ACHN (cell line): ENCODE data around the gene YAE1.
A peak's percentile ranks its signal among the peaks of the same experiment; 100 is the strongest.
"Not testable (repeated sequence)": the region's sequence is repeated elsewhere in the genome, so short reads cannot be mapped to it uniquely, and the experiment has no call there.

Source experiments
- DNase-seq: peaks from one replicate; pipeline ENCODE4 v3.0.0-alpha.2; 2015
- in situ Hi-C: cut with HindIII; loops from 2 replicates; pipeline ENCODE4 v1.10.0; 2017; ENCODE audit warnings: low sequenced_read_pairs, low pct_ligation_motif_present, low pct_unique_long_range_greater_than_20kb

Gene YAE1, protein sequence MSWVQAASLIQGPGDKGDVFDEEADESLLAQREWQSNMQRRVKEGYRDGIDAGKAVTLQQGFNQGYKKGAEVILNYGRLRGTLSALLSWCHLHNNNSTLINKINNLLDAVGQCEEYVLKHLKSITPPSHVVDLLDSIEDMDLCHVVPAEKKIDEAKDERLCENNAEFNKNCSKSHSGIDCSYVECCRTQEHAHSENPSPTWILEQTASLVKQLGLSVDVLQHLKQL

DNA sequence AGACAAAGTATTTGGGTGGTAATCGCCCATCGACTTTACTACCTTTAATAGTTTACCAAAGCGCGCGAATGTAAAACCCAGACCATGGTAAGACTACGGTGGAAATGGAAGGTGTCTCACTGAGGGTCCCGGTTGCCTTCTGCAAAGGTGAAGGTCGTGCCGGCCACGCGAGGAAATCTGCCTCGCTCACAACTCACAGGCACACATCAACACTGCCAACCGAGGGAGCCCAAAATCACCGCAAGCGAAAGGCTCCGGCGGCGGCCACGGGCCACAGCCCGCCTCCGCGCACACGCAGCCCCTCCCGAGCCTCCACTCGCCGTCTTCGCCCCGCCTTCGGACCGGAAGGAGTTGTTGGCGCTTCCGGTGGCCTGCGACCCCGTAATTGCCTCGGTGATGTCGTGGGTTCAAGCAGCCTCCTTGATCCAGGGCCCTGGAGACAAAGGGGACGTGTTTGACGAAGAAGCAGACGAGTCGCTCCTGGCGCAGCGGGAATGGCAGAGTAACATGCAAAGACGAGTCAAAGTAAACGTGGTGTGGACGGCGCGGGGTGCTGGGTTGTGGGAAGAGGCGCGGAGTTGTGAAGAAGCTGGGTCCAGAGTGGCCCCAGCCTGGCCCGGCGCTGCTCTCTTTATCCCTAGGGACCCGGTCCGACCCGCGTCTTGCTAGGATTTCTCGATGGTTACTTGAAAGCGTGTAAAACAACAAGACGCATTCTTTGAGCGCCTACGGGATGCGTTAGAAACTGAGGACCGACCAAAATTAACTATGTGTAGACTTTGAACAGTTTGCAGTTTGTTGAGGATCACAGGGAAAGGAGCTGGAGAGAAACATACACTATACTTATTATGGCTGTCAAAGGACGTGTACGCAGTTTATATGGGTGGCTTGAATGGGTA, at the start of gene YAE1:
YAE1 (plus strand) TSS at position 382 of the 899 bp plus-strand sequence; CDS start at position 397, 15 bp downstream.
- in situ Hi-C loops, result no loop called here
- DNase-seq, result peak; percentile 81

DNA sequence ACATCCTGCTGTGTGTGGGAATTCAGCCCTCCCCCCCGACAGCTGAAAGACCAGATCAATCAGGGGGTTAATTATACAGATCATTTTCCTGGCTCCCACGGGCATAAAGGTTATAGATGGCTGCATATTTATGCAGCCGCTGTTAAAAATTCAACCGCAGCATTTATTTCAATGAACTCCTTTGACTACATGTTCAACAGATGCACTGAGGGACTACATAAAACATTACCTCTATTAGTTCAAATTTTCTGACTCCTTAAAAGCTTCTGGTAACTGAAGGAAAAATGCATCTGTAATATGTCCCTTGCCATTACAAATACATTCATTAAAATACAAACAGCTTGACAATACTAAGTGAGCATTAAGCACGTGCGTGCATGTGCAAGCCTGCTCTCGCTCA, 49.7 kb upstream of the YAE1 start:
- no peak for DNase-seq
- in situ Hi-C loops, result no loop called here

DNA sequence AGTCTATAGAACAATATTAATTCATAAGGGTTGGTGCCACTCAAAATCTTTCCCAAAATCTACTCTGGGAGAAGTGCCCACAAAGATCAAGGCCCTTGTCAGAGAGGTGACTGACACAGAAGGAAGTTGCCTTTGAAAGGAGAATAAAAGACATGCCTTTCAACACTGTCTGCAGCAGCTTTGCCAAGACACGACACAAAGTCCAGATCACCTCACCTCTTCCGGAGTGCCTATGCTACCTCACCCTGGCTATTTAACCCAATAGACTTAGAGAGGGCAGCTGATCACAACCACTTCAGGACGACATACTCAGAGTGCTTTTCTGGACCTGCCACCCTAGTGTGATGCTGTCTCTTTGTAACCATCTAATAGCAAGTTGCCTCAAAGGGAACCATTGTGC, 49.0 kb upstream of the YAE1 start:
- in situ Hi-C loops, result no loop called here
- no peak for DNase-seq

DNA sequence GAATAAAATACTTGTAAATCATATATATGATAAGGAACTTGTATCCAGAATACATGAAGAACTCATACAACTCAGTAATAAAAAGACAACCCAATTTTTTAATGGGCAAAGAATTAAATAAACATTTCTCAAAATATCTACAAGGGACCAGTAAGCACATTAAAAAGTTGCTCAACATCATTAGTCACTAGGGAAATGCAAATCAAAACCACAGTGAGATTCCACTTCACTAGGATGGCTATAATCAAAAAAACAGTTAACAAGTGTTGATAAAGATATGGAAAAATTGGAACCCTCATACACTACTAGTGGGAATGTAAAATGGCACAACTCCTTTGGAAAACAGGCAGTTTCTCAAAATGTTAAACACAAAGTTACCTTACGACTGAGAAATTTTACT, 40.3 kb upstream of the YAE1 start:
- DNase-seq, result no peak
- in situ Hi-C loops, result no loop called here

DNA sequence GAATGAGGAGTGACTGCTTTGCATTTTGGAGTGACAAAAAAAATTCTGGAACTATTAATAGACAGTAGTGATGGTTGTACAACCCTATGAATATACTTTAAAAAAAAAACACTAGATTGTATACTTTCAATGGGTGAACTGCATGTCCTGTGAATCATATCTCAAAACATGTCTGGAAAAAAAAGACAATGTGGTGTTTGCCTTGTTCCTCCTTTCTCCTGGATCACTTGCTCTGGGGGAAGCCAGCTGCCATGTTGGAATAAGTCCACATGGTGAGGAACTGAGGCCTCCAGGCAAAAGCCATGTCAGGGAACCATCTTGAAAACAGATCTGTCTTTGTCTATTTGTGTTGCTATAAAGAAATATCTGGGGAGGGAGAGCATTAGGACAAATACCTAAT, 39.5 kb upstream of the YAE1 start:
- DNase-seq, result no peak
- in situ Hi-C loops, result no loop called here

- no peak for DNase-seq
- in situ Hi-C loops, result no loop called here
These were observed 38.9 kb upstream of the YAE1 start for GRCh38 chr7:39527296-39527695.

GRCh38 chr7:39527951-39528350, 38.3 kb upstream of the YAE1 start:
- in situ Hi-C loops, result no loop called here
- no peak for DNase-seq

DNA sequence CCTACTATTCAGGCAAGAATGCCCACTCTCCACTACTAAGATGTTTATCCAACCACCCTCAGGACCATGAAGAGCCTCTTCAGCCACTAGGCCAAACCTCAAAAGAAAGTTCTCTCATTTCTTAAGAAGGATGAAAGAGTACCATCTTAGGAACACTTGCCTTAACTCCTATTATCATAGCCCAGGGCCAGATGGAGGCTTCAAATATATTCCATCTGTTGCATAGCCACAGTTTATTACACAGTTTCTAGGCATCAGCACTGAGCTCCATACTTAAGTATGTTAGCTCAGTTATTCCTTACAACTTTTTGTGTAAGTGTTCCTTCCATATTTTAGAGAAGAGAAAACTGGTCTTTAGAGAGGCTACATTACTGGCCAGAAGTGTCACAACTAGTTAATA, 37.4 kb upstream of the YAE1 start:
- no peak for DNase-seq
- in situ Hi-C loops, result no loop called here

GRCh38 chr7:39529582-39529981, 36.6 kb upstream of the YAE1 start:
- DNase-seq, result no peak
- in situ Hi-C loops, result no loop called here

- DNase-seq, result no peak
- in situ Hi-C loops, result no loop called here
These were observed 35.2 kb upstream of the YAE1 start for GRCh38 chr7:39530971-39531370.

- DNase-seq, result no peak
- in situ Hi-C loops, result no loop called here
These were observed 34.4 kb upstream of the YAE1 start for GRCh38 chr7:39531818-39532217.

DNA sequence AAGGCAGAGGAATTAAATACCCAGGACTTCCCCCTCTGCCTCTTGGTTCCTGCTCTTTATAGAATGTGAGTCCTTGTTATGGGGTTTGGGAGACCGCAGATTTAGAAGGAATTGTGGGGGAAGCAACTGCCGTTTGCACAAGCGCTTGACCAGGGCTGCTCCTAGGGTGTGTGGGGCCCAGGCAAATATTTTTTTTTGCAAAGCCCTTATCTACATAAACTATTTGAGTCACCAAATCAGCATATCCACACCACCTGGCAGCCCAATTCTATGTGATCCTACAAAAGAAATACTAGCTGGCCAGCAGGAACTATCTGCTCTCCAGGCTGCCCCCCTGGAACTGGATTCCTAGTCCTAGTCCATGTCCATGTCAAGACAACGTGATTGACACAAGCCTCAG, 33.4 kb upstream of the YAE1 start:
- DNase-seq, result no peak
- in situ Hi-C loops, result no loop called here

DNA sequence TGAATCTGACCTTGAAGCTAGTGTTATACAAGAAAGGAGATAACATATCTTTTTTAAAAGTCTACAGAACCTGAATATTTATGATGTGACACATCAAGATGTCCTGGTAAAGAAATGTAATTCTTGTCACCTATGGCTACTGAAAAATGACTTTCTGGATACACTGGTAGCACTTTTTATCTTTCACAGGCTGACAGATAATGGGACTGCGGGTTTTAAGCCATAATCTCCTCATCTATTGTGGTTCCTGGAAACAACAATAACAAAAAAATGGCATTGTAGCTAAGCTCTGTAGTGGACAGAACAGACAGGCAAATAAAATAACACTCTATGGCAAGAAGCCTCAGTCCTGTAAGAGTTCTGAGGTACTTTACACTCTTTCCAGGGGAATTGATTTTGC, 31.6 kb upstream of the YAE1 start:
- in situ Hi-C loops, result no loop called here
- DNase-seq, result no peak

DNA sequence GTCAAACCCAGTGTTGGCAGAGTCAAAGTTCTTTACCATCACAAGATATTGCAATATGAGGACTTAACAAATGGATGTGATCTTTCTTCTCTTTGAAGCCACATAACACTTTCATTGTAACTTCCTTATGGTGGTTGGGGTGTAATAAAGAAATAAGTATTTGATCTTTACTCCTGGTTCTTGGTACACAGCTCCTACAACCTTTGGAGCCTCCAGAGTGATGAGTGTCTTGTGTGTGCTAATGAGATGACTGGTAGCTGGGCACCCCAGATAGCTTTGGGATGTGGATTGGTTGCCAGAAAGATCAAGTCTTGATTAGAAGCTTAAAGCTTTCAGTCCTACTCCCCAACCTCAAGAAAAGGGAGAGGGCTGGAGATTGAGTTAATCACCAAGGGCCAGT, 31.1 kb upstream of the YAE1 start:
- DNase-seq, result no peak

GRCh38 chr7:39535720-39536119, 30.5 kb upstream of the YAE1 start:
- no peak for DNase-seq
- in situ Hi-C loops, result no loop called here

More for the DNA sequence above, 31.1 kb upstream of the YAE1 start:
- in situ Hi-C loops, result no loop called here

DNA sequence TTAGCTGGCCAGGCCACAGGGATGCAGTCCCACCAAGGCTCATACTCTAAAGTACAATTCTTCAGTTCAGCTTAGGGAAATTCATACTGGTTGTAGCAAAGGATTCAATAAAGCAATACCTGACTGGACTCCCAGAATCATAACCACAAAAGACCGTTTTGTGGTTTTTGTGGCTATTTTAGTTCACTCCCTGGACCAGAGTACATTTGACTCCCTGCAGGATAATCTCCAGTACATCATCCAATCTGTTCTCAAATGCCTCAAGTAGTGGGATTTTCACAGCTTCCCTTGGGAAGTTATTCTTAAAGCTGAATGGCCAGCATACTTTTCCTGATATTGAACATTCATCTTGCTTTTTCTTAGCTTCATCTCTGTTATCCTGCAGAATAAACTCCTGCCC, 29.3 kb upstream of the YAE1 start:
- in situ Hi-C loops, result no loop called here
- no peak for DNase-seq

DNA sequence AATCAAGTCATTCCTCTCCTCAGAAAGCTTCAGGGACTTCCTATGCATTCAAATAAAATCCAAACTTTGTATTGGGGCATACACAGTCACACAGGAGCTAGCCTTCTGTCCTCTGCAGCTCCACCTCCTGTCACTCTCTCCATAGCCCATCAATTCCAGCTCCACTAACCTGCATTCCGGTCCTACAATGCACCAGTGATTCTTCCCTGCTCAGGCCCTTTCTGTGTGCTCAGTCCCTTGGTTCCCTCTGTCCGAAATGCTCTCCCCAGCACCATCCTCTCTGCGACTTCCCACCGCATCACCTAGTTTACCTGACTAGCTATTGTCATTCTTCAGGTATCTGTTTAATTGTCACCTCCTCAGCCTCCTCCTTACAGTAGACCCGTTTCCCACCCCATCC, 26.4 kb upstream of the YAE1 start:
- in situ Hi-C loops, result no loop called here
- DNase-seq, result no peak

DNA sequence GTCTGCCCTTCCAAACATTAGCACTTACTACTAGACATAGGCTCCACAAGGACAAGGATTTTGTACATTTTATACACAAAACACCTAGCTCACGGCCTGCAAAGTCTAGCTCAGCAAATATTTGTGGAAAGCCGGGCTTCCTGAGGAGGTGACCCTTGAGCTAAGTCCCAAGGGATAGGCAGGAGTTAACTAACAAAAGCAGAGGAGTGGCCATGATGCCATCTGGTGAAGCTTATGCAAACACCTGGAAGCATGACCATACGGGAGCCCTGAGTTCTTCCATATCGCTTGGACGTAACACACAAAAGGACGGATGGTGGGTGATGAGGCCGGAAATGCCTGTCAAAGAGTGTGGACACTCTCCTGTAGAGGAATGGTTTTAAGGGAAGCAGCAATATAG, 25.9 kb upstream of the YAE1 start:
- DNase-seq, result no peak
- in situ Hi-C loops, result no loop called here

DNA sequence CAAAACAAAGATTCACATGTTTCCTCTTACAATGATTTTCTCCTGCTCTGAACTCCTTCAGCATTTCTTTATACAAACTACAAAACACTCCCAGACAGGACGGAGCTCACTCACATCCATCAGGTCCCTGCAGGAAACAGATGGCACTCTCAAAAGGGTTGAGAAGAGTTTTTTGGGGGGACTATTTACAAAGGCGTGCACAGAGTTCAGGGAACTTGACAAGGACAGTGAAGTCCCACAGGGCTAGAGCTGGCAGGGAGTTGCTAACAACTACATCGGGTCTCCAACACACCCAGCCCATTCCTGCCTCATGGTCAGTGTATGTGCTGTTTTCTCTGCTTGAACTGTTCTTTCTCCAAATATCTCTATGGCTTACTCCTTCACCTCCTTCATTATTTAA, 24.7 kb upstream of the YAE1 start:
- no peak for DNase-seq

DNA sequence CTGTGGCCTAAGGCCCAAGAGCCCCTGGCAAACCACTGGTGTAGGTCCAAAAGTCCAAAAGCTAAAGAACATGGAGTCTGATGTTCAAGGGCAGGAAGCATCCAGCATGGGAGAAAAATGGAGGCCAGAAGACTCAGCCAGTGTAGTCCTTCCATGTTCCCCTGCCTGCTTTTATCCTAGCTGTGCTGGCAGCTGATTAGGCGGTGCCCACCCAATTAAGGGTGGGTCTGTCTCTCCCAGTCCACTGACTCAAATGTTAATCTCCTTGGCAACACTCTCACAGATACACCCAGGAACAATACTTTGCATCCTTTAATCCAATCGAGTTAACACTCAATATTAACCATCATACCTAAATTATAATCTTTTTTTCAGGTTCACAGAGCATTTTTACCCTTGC, 21.4 kb upstream of the YAE1 start:
- in situ Hi-C loops, DNase-seq: not testable (repeated sequence)

More for the DNA sequence above, 24.7 kb upstream of the YAE1 start:
- in situ Hi-C loops, result no loop called here
